Spleen (tissue), 7 donors: Measurements from ENCODE around the gene CST3.
"Not testable (repeated sequence)": the region's sequence is repeated elsewhere in the genome, so short reads cannot be mapped to it uniquely, and the experiment has no call there.

ENCODE experiments used
- CTCF ChIP-seq, 11 experiments: fragments of 200-600 bp in 7 of 11; fragments of 450-650 bp in 4 of 11; sonication (generic) in 4 of 11; IDR thresholded peaks in 8 of 11; conservative IDR thresholded peaks in 3 of 11; 1 replicate in 7 of 11; 2 replicates in 4 of 11; pipeline versions ENCODE4 v1.4.0 to v1.8.0; 2016 to 2021; ENCODE audit warnings: antibody characterized with exemption in 11 of 11, inconsistent platforms in 4 of 11, mild to moderate bottlenecking in 1 of 11
- POLR2A ChIP-seq, 3 donors: fragments of 450-650 bp; IDR thresholded peaks; one replicate each; pipeline ENCODE4 v1.5.1; 2017; ENCODE audit warnings: antibody characterized with exemption in 3 of 3, mild to moderate bottlenecking in 1 of 3
- donor health status: DM: no; HTN: no; CAD: no; lungs with moderate emphysema.
- donor health status: DM: no; HTN: no; CAD: no.
- donor health status: DM: no; HTN: no; CAD: no.

- not testable (repeated sequence) for TF ChIP-seq CTCF (IDR thresholded peaks at IDR 0.05 in 8 of 11, conservative IDR thresholded peaks at IDR 0.05 in 3 of 11); POLR2A (IDR thresholded peaks at IDR 0.05)
Observed at GRCh38 chr20:23685529-23685896, 47.8 kb upstream of the CST3 start.
